Parathyroid adenoma (tissue), 2 donors: ENCODE data around the gene ZNF697.
"Not testable (repeated sequence)": the region's sequence is repeated elsewhere in the genome, so short reads cannot be mapped to it uniquely, and the experiment has no call there.

Experiments
- H2AFZ ChIP-seq: fragments of 300-600 bp; sonication (generic); one replicate; pipeline ENCODE4 v1.7.0; 2017; ENCODE audit warnings: antibody characterized with exemption, mild to moderate bottlenecking
- H3K27ac ChIP-seq: fragments of 300-600 bp; sonication (generic); one replicate; pipeline ENCODE4 v1.7.0; 2017
- H3K27me3 ChIP-seq: fragments of 300-600 bp; sonication (generic); one replicate; pipeline ENCODE4 v1.7.0; 2017; ENCODE audit warnings: low read length; ENCODE audit not compliant: control insufficient read depth, insufficient read depth
- H3K36me3 ChIP-seq: fragments of 300-600 bp; sonication (generic); one replicate; pipeline ENCODE4 v1.7.0; 2017; ENCODE audit warnings: low read length; ENCODE audit not compliant: control insufficient read depth, insufficient read depth
- H3K4me1 ChIP-seq: fragments of 300-600 bp; sonication (generic); one replicate; pipeline ENCODE4 v1.7.0; 2017; ENCODE audit warnings: control low read depth
- H3K4me2 ChIP-seq: fragments of 300-600 bp; sonication (generic); one replicate; pipeline ENCODE4 v1.7.0; 2017; ENCODE audit warnings: low read length
- H3K4me3 ChIP-seq: fragments of 300-600 bp; sonication (generic); one replicate; pipeline ENCODE4 v1.7.0; 2017; ENCODE audit warnings: low read depth, low read length
- H3K79me2 ChIP-seq: fragments of 300-600 bp; sonication (generic); one replicate; pipeline ENCODE4 v1.7.0; 2017; ENCODE audit warnings: control low read depth
- H3K9ac ChIP-seq: fragments of 300-600 bp; sonication (generic); one replicate; pipeline ENCODE4 v1.7.0; 2017; ENCODE audit warnings: mild to moderate bottlenecking
- H3K9me3 ChIP-seq: fragments of 300-600 bp; sonication (generic); one replicate; pipeline ENCODE4 v1.7.0; 2017; ENCODE audit warnings: low read length; ENCODE audit not compliant: control insufficient read depth
- CTCF ChIP-seq: fragments of 300-600 bp; sonication (generic); IDR thresholded peaks from one replicate; pipeline ENCODE4 v1.7.0; 2017; ENCODE audit warnings: antibody characterized with exemption, mild to moderate bottlenecking
- donor health status: primary hyperparathyroidism.

The ZNF697 gene

DNA sequence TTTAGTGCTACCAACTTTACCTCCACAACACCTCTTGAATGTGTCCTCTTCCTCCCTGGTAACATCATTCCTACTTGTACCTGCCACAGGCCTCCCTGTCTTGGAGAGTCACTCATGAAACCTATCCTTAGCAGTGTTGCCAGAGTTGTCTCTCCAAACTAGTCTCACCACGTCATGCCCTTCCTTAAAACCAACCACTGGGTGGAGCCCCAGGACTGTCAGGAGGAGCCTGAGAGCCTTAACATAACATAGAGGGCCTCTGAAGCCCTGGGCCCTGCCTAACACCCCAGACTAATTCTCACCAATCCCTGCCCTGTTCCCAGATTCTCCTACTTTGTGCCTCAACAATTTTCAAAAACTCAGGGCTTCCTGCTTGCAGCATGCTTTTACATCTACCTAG is 65.3 kb downstream of the ZNF697 start:
- H3K36me3 ChIP-seq: no peaks in the 10 kb centered on the region
- no peak overlapping the region for H3K9ac ChIP-seq
- H3K4me2 ChIP-seq: no peak overlapping the region
- H3K4me1 ChIP-seq: no peaks in the 10 kb centered on the region
- no peaks in the 10 kb centered on the region for H3K27me3 ChIP-seq
- no peak overlapping the region for H3K27ac ChIP-seq
- no peaks in the 10 kb centered on the region for H3K9me3 ChIP-seq
- H2AFZ ChIP-seq: no peak overlapping the region
- no peaks in the 10 kb centered on the region for H3K79me2 ChIP-seq
- H3K4me3 ChIP-seq: no peak overlapping the region
- TF ChIP-seq CTCF: peak; percentile 30

DNA sequence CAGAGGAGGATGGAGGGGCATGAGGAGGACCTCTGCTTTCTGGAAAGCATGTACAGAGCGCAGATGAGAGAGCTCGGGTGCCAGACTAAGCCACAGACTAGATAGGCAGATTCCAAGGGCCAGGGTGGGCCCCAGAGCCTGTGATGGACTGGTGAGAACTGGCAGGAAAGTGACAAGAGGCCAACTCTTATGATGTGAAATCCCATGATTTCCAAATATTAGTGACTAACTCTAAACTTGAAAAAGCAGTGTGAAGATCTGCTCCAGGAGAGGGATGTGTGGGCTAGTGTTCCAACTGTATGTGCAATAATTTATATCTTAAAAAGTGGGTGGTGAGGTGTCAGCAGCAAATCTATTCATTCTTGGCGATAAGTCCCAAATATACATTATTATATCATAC is 67.0 kb downstream of the ZNF697 start:
- not testable (repeated sequence) for H3K27me3 ChIP-seq, H2AFZ ChIP-seq, H3K4me2 ChIP-seq, H3K36me3 ChIP-seq, H3K79me2 ChIP-seq, H3K9ac ChIP-seq, H3K4me3 ChIP-seq, H3K9me3 ChIP-seq, H3K4me1 ChIP-seq, H3K27ac ChIP-seq

DNA sequence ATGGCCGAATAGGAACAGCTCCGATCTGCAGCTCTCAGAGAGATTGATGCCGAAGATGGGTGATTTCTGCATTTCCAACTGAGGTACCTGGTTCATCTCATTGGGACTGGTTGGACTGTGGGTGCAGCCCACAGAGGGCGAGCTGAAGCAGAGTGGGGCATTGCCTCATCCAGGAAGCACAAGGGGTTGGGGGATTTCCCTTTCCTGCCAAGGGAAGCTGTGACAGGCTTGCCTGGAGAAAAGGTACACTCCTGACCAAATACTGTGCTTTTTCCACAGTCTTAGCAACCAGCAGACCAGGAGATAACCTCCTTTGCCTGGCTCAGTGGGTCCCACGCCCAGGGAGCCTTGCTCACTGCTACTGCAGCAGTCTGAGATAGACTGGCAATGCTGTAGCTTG is 74.2 kb downstream of the ZNF697 start:
- H3K36me3 ChIP-seq: no peaks in the 10 kb centered on the region
- no peak overlapping the region for H2AFZ ChIP-seq
- no peak overlapping the region for H3K9ac ChIP-seq
- H3K27ac ChIP-seq: no peak overlapping the region
- H3K79me2 ChIP-seq: no peaks in the 10 kb centered on the region
- no peaks in the 10 kb centered on the region for H3K4me1 ChIP-seq
- H3K4me3 ChIP-seq: no peak overlapping the region
- no peak for TF ChIP-seq CTCF
- H3K4me2 ChIP-seq: no peak overlapping the region
- H3K9me3 ChIP-seq: no peaks in the 10 kb centered on the region
- H3K27me3 ChIP-seq: no peaks in the 10 kb centered on the region

DNA sequence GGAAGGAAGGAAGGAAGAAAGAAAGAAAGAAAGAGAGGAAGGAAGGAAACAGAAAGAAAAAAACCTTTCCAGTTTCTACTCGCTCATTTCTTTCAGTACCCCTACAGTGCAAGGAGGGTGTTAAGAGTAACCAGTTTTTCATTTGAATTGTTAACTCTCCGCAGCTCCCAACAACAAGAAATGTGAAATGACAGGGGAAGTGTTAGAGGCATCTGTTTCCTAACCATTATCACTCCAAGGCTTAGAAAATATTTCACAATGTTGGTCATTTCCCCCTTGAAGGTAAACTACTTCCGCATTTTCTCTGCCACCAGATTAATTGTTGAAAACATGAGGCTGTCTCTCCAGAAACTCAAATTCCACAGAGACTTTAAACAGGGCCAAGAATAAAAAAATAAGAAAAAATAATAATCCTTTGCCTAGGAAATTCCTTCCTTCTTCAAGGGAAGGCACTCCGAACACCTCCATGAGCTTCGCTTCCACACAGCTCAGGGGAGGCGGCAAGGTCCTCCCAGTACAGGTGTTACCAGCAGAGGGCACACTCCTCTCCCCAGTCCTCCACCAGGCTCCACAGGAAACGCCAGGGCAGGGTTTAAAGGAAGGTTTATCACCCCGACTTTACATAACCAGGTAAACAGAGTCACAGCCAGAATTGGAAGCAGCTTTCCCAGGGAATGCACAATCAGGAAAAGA is 78.0 kb downstream of the ZNF697 start:
- H3K4me1 ChIP-seq, H3K4me2 ChIP-seq, H3K79me2 ChIP-seq, H3K9me3 ChIP-seq, H3K4me3 ChIP-seq, H3K27me3 ChIP-seq, H3K9ac ChIP-seq, H3K36me3 ChIP-seq, H3K27ac ChIP-seq, H2AFZ ChIP-seq: not testable (repeated sequence)
